IPS-18c (cell line): Measurements from ENCODE around the gene HNRNPA1L2.
"Not testable (repeated sequence)": the region's sequence is repeated elsewhere in the genome, so short reads cannot be mapped to it uniquely, and the experiment has no call there.

Experiments used
- H3K4me3 ChIP-seq: 2 replicates; pipeline ENCODE4 v1.7.0; 2013; ENCODE audit warnings: low read depth, mild to moderate bottlenecking, low read length, moderate library complexity; ENCODE audit not compliant: insufficient read depth
- H3K9me3 ChIP-seq: one replicate; pipeline ENCODE4 v1.6.1; 2013; ENCODE audit warnings: mild to moderate bottlenecking, low read length, moderate library complexity; ENCODE audit not compliant: control insufficient read depth, insufficient read depth

The HNRNPA1L2 gene

DNA sequence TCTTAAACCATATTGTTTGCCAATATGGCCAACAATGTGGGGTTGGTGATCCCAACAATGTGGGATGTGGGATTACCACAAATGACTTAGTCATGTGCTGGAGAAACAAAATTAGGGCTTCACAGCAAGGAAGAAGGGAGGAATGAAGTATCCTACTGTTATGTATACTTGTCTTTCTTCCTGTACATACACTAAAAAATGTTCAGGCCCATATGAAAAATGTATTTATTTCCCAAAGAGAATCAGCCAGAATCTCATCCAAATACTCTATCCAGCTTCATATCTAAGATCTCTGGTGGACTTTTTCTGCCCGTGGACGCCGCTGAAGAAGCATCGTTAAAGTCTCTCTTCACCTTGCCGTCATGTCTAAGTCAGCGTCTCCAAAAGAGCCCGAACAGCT, at the start of gene HNRNPA1L2:
Gene HNRNPA1L2 (plus strand): TSS at position 301 of the 400 bp plus-strand sequence. CDS start 62 bp downstream, at position 363.
- Histone ChIP-seq H3K9me3 (no peaks in the 10 kb centered on the region), H3K4me3 (no peak within 1 kb of the TSS)

DNA sequence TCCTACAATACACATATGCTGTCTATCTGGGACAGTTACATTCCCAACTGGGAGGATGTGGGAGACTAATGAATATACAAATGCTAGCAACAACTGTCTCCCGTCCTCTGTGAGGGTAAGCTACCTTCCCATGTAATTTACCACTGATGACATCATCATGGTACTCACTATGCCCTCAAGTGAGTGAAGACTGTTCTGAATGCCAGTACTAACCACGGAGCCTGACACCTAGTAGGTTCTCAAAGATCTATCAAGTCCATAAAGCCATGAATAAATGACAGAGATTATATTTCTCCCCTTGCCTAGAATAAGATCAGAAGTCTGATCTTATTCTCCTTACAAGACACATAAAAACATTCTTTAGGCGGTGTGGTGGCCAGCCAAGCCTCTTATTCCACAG, 49.1 kb upstream of the HNRNPA1L2 start:
- not testable (repeated sequence) for H3K9me3 ChIP-seq, H3K4me3 ChIP-seq

DNA sequence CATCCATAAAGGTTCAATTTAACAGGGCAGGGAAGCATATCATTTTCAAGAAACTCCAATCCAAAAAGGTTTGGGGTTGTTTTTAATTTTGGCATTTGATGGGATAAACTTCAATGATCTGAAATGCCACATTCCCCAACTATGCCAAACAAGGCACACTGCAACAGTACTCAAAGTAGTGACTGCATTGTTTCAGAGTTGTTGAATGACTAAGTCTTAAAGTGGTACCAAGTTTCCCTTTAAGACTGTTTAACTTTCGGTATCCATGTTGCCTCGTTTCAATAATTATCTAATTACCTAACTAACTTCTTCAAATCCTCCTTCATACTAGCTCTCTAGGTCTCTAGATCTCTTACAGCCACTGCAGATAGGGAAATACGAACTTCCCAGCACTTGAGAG, 48.4 kb upstream of the HNRNPA1L2 start:
- H3K9me3 ChIP-seq, H3K4me3 ChIP-seq: not testable (repeated sequence)

DNA sequence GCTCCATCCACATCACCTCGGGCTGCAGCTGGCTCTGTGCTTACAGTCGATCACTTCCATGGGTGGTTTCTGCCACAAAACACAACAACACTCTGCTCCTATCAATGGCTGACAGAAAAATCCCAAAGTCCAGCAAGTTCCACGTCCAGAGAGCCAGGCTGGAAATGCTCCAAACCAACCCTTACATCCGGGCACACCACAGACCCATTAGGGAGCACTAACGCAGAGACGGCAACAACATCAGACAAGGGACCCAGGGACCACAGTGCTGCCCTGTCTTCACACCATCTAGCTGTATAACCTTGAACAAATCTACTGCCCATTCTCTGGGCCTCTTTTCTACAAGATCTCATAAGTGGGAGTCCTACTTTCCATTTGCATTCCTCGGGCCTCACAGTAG, 47.9 kb upstream of the HNRNPA1L2 start:
- not testable (repeated sequence) for H3K9me3 ChIP-seq, H3K4me3 ChIP-seq

DNA sequence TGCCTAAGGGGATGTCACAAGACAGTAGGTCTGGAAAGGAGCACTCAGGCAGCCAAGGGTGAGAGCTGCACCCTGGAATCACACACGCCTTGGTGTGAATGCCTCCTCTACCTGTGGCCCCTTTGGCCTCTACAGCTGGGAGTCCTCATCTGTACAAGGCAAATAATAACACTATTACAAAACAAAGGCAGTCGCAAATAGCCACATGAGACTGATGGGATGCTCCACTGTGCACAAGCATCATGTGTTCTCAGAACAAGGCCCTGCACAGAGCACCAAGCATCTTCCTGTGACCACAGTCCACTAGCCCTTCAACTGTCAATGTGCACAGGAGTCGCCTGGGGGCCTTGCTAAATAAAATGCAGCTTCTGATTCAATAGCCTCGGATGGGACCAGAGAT, 44.6 kb upstream of the HNRNPA1L2 start:
- Histone ChIP-seq H3K9me3 (no peaks in the 10 kb centered on the region), H3K4me3 (no peak overlapping the region)

DNA sequence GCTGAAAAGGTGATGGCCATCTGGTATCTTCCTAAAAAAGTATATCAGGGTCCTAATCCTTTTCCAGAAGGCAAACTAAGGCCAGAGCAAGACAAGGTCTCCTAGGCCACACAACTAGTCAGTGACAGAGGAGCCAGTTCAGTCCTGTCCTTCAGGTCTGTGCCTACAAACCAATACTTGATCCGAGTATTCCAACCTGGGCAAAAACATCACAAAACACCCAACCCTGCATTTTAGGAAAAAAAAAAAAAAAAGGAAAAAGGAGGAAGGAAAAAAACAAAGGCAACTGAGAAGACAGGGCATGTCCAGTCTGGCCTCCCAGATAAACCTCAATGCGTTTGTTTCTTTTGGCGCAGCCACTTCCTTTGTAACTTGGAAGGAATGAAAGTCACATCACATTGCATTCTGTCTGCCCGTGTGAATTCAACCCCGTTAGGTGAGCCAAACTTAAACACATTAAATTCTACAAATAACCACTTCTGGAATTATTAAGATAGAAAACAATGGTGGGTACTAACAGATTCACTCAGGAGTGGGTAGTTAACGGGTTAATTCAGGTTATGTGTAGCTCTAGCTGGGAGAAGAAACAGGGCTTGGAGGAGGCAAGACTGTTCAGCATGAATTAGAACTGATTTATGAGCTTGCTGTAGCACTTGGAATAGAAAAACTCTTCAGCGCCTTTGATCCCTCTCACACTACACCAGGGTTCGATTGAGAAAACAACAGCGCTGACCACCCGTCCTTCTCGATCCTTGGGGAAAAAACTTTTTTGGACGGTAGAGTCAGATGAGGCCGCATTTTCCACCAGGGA, 43.0 kb upstream of the HNRNPA1L2 start:
- peak overlapping the region; percentile 52; the same call in 1 of the 2 replicates for H3K4me3 ChIP-seq
- H3K9me3 ChIP-seq, result no peaks in the 10 kb centered on the region

DNA sequence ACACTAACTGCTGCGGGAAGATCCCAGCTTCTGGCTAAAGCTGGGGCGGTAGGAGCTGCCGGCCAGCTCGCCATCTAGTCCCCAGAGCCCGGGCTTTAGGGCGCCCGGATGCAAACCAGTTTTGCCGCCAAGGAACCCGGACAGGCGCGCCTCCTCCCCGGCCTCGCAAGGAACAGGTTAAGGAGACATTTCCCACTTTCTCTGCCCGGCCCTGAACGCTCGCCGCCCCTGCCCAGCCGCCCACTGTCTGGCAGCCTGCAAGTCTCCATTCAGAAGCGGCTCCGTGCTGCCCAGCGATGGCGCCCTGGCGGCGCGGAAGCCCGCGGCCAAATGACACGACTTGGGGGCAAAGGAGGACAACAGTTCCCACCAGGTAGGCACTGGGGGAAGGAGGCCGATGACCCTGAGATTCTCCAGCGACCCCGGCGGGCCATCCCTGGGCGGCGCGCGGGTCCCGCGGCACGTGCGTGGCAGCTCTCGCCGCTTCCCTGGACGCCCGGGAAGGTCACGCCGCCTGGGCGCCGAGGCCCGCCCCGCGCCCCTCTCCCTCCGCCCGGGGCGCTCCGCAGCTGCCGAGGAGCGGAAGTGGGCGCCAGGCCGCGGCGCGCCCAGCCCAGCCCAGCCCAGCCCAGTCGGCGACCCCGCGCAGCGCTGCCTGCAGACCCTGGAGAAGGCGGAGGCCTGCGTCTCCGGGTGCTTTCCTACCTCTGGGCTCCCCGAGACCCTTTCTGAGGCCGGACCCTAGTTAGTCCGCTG, 42.2 kb upstream of the HNRNPA1L2 start:
- H3K9me3 ChIP-seq, result no peaks in the 10 kb centered on the region
- peak overlapping the region; percentile 52; the same call in 1 of the 2 replicates for H3K4me3 ChIP-seq

DNA sequence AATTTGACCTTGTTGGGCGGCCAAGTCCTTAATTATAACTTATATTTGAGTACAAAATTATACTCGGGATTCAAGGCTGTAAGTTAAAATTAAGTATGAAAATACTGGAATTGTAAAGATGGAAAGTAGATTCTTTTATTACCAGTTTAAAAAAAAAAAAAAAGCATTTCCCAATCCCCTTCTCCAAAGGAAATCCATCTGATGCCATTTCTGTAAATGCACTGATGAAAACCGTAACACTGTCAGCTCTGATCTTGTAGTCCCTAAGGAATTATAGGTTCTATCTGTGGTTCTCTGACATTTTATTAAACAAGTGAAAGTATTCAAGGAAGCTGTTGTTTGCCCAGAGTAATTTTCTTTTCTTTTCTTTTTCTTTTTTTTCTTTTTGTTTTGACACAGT, 41.6 kb upstream of the HNRNPA1L2 start:
- Histone ChIP-seq H3K4me3 (peak overlapping the region; percentile 52; the same call in 1 of the 2 replicates), H3K9me3 (no peaks in the 10 kb centered on the region)

DNA sequence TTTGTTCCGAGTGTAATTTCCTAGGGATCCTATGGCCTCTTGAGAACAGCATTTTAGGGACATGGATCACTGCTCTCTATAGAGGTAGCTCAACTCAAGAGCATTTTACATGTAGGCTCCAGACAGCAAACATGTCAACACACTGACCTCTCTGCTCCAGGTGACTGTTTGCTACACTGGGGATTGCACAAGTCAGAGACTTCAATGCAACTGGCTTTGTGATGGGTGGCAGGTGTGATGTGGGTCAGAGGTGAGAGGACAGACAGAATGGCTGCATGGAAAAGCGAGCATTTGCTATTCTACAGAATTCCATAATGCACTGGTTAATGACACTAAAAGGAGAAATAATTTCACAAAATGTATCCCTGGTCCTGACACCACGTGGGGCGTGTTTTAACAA, 38.9 kb upstream of the HNRNPA1L2 start:
- not testable (repeated sequence) for H3K9me3 ChIP-seq, H3K4me3 ChIP-seq

DNA sequence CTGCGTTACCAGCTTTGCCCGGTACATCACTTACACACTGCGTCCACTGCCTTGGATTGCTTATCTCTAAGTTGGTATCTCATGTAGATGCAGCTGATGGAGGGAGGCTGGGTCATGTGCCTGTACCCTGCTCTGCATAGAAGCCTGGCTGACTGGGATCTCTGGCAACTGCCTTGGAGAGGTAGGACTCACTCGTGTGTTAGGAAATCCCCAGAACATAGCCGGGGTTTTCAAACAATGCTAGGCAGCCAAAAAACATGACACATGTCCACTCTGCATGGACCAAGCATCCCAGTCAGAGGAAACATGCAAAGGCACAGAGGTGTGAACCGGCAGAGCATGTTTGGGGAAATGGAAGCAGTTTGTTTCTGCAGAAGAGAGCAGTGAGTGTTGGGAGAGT, 36.1 kb upstream of the HNRNPA1L2 start:
- not testable (repeated sequence) for H3K4me3 ChIP-seq, H3K9me3 ChIP-seq

DNA sequence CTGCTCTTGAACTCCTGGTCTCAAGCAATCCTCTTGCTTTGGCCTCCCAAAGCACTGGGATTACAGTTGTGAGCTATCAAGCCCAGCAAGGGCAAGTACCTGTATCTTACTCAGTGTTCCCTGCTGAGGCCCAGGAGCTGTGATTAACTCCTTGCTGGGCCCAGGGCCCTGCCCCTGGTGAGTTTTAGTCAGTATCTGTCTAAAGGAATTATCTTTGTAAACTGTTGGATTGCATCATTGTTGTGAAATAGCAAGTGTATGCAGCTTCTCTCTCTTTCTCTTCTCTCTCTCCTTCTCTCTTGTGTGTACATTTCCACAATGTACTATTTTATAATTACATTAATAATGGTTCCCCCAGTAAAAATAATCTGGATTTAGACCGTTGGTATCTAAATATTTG, 35.4 kb upstream of the HNRNPA1L2 start:
- H3K9me3 ChIP-seq, H3K4me3 ChIP-seq: not testable (repeated sequence)

DNA sequence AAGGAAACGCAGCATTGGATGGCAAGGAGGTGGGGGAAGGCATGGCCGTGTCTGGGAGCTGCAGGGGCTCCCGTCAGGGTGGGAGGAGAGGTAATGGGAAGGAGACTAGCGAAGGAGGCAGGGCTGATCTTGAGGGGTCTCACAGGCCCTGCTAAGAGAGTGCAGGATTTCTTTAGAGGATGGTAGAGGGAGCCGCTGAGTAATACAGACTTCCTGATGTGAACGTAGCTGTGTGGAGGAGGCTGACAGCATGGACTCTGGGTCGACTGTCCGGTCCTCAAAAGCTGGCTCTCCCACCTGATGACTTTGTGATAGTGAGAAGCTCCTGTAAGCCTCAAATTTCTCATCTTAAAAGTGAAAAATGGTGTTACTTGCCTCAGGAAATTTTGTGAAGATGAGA, 34.0 kb upstream of the HNRNPA1L2 start:
- not testable (repeated sequence) for H3K9me3 ChIP-seq, H3K4me3 ChIP-seq

DNA sequence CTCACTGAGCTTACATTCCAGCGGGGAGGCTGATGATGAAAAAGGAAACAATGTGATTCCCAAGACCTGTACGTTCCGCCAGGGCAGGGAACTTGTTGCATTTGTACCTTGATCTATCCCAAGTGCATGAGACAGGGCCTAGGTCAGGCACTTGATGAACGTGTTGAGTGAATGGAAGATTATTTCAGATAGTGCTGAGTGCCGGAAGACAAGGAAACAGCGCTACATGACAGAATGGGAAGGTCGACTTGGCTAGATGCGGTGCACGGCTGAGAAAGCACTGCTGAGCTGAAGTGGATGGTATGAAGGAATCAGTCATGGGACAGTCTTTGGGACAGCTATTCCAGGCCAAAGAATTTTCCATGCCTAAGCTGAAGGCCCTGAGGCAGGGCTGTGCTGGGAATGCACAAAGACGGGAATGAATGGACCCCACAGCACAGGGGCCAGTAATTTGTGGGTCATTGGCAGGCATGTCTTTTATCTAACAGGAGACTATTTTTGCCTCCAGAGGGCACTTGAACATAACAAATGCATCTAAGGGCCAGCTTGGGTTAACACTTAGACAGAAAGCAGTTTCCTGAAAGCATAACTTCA, 33.1 kb upstream of the HNRNPA1L2 start:
- not testable (repeated sequence) for H3K4me3 ChIP-seq, H3K9me3 ChIP-seq

DNA sequence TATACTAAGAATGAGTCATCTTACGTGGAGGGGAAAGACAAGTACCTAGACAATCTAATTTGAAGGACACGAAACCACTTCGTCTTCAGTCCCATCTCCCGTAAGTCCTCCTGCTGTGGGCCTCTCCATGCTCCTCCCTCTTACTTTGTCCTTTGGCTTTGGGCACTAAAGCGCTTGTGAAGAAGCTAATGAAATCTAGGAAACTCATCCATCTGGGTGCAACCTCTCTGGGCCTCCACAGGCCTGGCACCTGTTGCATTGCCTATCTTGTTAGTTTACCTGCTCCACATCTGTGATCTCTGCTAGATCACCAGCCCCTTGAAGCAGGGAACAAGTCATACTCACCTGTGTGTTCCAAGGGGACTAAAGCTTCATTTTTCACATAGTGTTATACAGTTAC, 32.1 kb upstream of the HNRNPA1L2 start:
- H3K9me3 ChIP-seq, H3K4me3 ChIP-seq: not testable (repeated sequence)

DNA sequence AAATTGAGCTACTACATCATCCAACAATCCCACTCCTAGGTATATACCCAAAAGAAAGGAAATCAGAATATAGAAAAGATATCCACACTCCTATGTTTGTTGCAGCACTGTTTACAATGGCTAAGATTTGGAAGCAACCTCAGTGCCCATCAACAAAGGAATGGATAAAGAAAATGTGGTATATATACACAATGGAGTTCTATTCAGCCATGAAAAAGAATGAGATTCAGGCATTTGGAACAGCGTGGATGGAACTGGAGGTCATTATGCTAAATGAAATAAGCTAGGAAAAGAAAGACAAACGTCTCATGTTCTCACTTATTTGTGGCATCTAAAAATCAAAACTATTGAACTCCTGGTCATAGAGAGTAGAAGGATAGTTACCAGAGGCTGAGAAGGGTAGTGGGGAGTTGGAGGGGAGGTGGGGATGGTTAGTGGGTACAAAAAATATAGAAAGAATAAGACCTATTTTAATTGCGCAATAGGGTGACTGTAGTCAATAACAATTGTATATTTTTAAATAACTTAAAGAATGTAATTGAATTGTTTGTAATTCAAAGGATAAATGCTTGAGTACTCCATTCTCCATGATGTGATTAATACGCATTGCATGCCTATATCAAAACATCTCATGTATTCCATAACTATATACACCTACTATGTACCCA, 27.0 kb upstream of the HNRNPA1L2 start:
- Histone ChIP-seq H3K9me3 (no peaks in the 10 kb centered on the region), H3K4me3 (no peak overlapping the region)

DNA sequence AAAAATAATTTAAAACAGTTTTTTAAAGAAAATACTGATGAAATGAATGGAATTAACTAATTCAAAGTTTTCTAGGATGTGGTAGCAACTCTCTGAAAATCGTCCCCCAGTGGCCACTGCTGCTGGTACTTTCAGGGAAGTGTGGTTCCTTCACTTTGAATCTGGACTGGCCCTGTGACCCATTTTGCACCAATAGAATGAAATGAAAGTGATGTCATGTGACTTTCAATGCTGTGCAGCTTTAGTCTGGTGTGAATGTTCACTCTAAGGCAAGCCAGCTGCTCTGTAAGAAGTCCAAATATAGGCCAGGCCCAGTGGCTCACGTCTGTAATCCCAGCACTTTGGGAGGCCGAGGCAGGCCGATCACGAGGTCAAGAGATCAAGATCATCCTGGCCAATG, 26.4 kb upstream of the HNRNPA1L2 start:
- no peak overlapping the region for H3K4me3 ChIP-seq
- H3K9me3 ChIP-seq, result no peaks in the 10 kb centered on the region
